Vagina (tissue), 2 donors: Measurements from ENCODE around the gene GPR153. TPM values are rescaled to one million over a fixed set of nuclear protein-coding genes. Genes with fewer than 3 reads are reported as not detected.

ENCODE experiments used
- DNase-seq, 2 donors: peaks; one replicate each; pipeline ENCODE4 v3.0.0-alpha.2; 2017; ENCODE audit errors: extremely low spot score in 2 of 2
- H3K27ac ChIP-seq: fragments of 200-600 bp; sonication (generic); one replicate; pipeline ENCODE4 v1.5.1; 2019
- H3K27me3 ChIP-seq: fragments of 200-600 bp; sonication (generic); one replicate; pipeline ENCODE4 v1.5.1; 2019
- H3K36me3 ChIP-seq, 2 donors: fragments of 200-600 bp; sonication (generic); one replicate each; pipeline ENCODE4 v1.5.1; 2017 to 2019
- H3K4me1 ChIP-seq: fragments of 200-600 bp; sonication (generic); one replicate; pipeline ENCODE4 v1.5.1; 2019
- H3K4me3 ChIP-seq, 2 donors: fragments of 200-600 bp; sonication (generic); 1 replicate in 1 of 2; 2 replicates in 1 of 2; pipeline ENCODE4 v1.5.1; 2016 to 2019
- H3K9me3 ChIP-seq: fragments of 200-600 bp; sonication (generic); one replicate; pipeline ENCODE4 v1.5.1; 2019
- CTCF ChIP-seq, 3 experiments: fragments of 450-650 bp in 2 of 3; fragments of 200-600 bp in 1 of 3; sonication (generic) in 1 of 3; IDR thresholded peaks; one replicate each; pipeline ENCODE4 v1.5.1; 2017 to 2019; ENCODE audit warnings: antibody characterized with exemption in 3 of 3, mild to moderate bottlenecking in 2 of 3, moderate library complexity in 2 of 3
- POLR2A ChIP-seq, 2 donors: fragments of 450-650 bp; IDR thresholded peaks; one replicate each; pipeline ENCODE4 v1.6.1; 2017; ENCODE audit warnings: antibody characterized with exemption in 2 of 2, mild to moderate bottlenecking in 2 of 2, moderate library complexity in 2 of 2
- POLR2AphosphoS5 ChIP-seq, 2 donors: sonication (generic); formaldehyde crosslinking; IDR thresholded peaks; one replicate each; pipeline ENCODE4 v1.9.0; 2017; ENCODE audit warnings: antibody characterized with exemption in 2 of 2, mild to moderate bottlenecking in 2 of 2, low read depth in 1 of 2; ENCODE audit not compliant: insufficient read depth in 1 of 2
- intact Hi-C: fragments of 100-400 bp; cut with DNase I; formaldehyde crosslinking; loops from one replicate; pipeline ENCODE4 v1.15.1; 2023
- total RNA-seq: library from RNA; depleted of rRNA; stranded (reverse); fragments of >200 nt; gene quantifications from one replicate; pipeline ENCODE4 v1.2.3, GENCODE V29; 2016

Gene GPR153
- total RNA-seq, 1 donor from 2014 or later, result 11.5 TPM

- no peak for DNase-seq
- TF ChIP-seq CTCF (IDR thresholded peaks at IDR 0.05) (no peak), POLR2A (IDR thresholded peaks at IDR 0.05) (no peak), POLR2AphosphoS5 (IDR thresholded peaks at IDR 0.05; ENCODE audit: insufficient read depth in 1 of 2, low read depth in 1 of 2) (no peak)
- H3K9me3 ChIP-seq, result no peaks in the 10 kb centered on the region
- intact Hi-C loops, result no loop called here
- peaks cover 0 to 12% of the 10 kb centered on the region in 2 donors for H3K36me3 ChIP-seq
- no peak overlapping the region for H3K4me3 ChIP-seq
- no peaks in the 10 kb centered on the region for H3K27me3 ChIP-seq
- peaks cover 25% of the 10 kb centered on the region for H3K4me1 ChIP-seq
- no peak overlapping the region for H3K27ac ChIP-seq
Observed at GRCh38 chr1:6256645-6257044, 4.3 kb downstream of the GPR153 start.

DNA sequence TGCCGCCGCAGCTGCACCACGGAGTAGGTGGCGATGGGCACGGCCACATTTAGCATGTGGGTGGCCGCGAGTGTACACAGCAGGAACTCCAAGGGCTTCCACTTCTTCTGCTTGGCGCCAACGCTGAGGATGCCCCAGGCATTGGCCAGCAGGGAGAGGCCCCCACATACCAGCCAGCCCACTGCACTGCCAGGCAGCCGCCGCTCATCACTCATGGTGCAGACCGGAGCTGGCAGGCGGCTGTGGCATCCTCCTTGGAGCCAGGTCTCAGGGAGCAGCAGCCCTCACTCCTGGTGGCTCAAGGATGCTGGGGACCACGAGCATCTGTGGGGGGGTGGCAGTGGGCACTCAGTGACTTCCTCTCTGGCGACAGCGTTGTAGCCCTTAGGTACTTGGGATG is 6.2 kb downstream of the GPR153 start:
- no peak for TF ChIP-seq CTCF (IDR thresholded peaks at IDR 0.05)
- no peak for TF ChIP-seq POLR2A (IDR thresholded peaks at IDR 0.05)
- no peak for TF ChIP-seq POLR2AphosphoS5 (IDR thresholded peaks at IDR 0.05; ENCODE audit: insufficient read depth in 1 of 2, low read depth in 1 of 2)
- DNase-seq, result no peak
- H3K9me3 ChIP-seq, result no peaks in the 10 kb centered on the region
- no peak overlapping the region for H3K27ac ChIP-seq
- H3K27me3 ChIP-seq, result no peaks in the 10 kb centered on the region
- no peak overlapping the region for H3K4me3 ChIP-seq
- H3K4me1 ChIP-seq, result peaks cover 14% of the 10 kb centered on the region
- peaks cover 0 to 12% of the 10 kb centered on the region in 2 donors for H3K36me3 ChIP-seq
- intact Hi-C loops, result no loop called here

DNA sequence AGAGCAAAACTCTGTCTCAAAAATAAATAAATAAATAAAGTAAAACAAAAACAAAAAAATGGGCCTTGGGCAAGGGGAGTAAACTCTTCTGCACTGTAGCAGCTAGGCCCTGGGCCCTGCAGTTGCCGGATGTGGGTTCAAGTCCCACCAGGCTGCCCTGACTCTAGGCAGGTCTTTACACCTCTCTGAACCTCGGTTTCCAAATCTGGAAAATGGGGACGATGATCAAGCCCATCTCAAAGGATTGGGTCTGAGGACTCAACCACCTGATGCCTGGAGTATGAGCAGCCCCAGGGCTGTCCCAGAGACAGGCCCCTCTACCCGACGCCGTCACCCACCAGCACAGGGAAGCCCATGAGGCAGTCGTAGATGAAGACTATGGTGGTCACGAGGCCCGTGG is 7.5 kb downstream of the GPR153 start:
- intact Hi-C loops, result no loop called here
- H3K9me3 ChIP-seq, result no peaks in the 10 kb centered on the region
- H3K4me1 ChIP-seq, result peaks cover 1% of the 10 kb centered on the region
- DNase-seq, result no peak
- H3K4me3 ChIP-seq, result no peak overlapping the region
- no peaks in the 10 kb centered on the region for H3K27me3 ChIP-seq
- peaks cover 0 to 12% of the 10 kb centered on the region in 2 donors for H3K36me3 ChIP-seq
- TF ChIP-seq CTCF (IDR thresholded peaks at IDR 0.05) (no peak), POLR2AphosphoS5 (IDR thresholded peaks at IDR 0.05; ENCODE audit: insufficient read depth in 1 of 2, low read depth in 1 of 2) (no peak), POLR2A (IDR thresholded peaks at IDR 0.05) (no peak)
- no peak overlapping the region for H3K27ac ChIP-seq

DNA sequence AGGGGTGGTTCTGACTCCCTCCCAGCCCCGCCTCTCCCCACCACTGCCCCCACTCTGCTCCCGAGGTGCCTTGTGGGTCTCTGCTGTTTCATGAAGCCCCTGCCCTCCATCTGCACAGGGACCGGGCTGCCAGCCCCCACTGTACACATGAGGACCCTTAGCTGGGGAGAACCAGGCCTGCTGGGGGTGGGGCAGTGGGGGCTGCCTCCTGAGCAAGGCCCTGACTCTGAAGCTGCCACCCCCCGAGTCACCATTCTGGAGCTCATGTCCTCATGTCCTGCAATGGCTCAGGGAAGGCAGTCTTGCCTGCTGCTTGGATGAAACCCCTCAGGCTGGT is 8.6 kb downstream of the GPR153 start:
- intact Hi-C loops, result no loop called here
- no peak overlapping the region for H3K4me3 ChIP-seq
- no peak for TF ChIP-seq POLR2AphosphoS5 (IDR thresholded peaks at IDR 0.05; ENCODE audit: insufficient read depth in 1 of 2, low read depth in 1 of 2)
- TF ChIP-seq POLR2A (IDR thresholded peaks at IDR 0.05), result no peak
- TF ChIP-seq CTCF (IDR thresholded peaks at IDR 0.05), result no peak
- no peaks in the 10 kb centered on the region for H3K9me3 ChIP-seq
- H3K36me3 ChIP-seq, result peaks cover 0 to 12% of the 10 kb centered on the region in 2 donors
- no peak for DNase-seq
- no peaks in the 10 kb centered on the region for H3K27me3 ChIP-seq
- H3K27ac ChIP-seq, result no peak overlapping the region
- H3K4me1 ChIP-seq, result no peaks in the 10 kb centered on the region

- no peaks in the 10 kb centered on the region for H3K27me3 ChIP-seq
- H3K36me3 ChIP-seq, result peaks cover 0 to 12% of the 10 kb centered on the region in 2 donors
- TF ChIP-seq CTCF (IDR thresholded peaks at IDR 0.05), result no peak
- no peak for TF ChIP-seq POLR2AphosphoS5 (IDR thresholded peaks at IDR 0.05; ENCODE audit: insufficient read depth in 1 of 2, low read depth in 1 of 2)
- TF ChIP-seq POLR2A (IDR thresholded peaks at IDR 0.05), result no peak
- H3K9me3 ChIP-seq, result no peaks in the 10 kb centered on the region
- no peak overlapping the region for H3K27ac ChIP-seq
- DNase-seq, result no peak
- H3K4me1 ChIP-seq, result peaks cover 3% of the 10 kb centered on the region
- intact Hi-C loops, result no loop called here
- no peak overlapping the region for H3K4me3 ChIP-seq
Observed at GRCh38 chr1:6251681-6252373, 9.1 kb downstream of the GPR153 start.
